ENCODE measurements around the gene FZD10. TPM values are rescaled to one million over a fixed set of nuclear protein-coding genes. Genes with fewer than 3 reads are reported as not detected.

FZD10 gene
- polyA plus RNA-seq, 3 donors = not detected

DNA sequence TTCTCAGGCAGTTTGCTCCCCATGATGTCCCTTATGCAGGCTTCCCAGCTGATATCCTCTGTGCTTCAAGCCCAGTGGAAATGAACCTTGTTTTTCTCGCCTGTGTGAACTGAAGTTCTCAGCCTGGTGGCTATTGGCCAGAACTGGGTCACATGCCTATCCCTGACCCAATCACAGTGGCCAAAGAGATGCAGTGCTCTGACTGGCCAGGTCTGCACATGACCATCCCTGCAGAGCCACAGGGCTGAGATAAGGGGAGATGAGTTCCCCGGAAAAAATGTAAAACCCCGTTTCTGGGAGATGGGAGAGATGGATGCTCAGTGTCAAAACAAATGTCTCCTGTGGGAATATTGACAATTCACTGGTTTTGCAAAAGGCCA is 34.7 kb upstream of the FZD10 start:
- Histone ChIP-seq H3K9me3 (replicated peaks in 1 of 2; ENCODE audit: control insufficient read depth in 1 of 2, insufficient read depth in 1 of 2, low read length in 2 of 2) (peaks cover 0 to 10% of the 10 kb centered on the region in 2 donors), H2AFZ (ENCODE audit: insufficient read depth, low read depth, low read length, poor library complexity, severe bottlenecking) (no peak overlapping the region), H3K36me3 (replicated peaks in 1 of 2; ENCODE audit: control insufficient read depth in 1 of 2, insufficient read depth in 2 of 2, low read length in 2 of 2) (no peaks in the 10 kb centered on the region), H3K4me3 (replicated peaks in 1 of 3; ENCODE audit: low read depth in 2 of 3, low read length in 3 of 3) (no peak overlapping the region), H3K27me3 (ENCODE audit: control insufficient read depth in 2 of 2, insufficient read depth in 2 of 2, low read length in 2 of 2) (no peaks in the 10 kb centered on the region), H3K4me2 (replicated peaks; ENCODE audit: extremely low read depth, low read length, poor library complexity, severe bottlenecking) (no peak overlapping the region), H4K20me1 (ENCODE audit: insufficient read depth, low read length) (no peaks in the 10 kb centered on the region), H3K79me2 (ENCODE audit: insufficient read depth, low read length) (no peaks in the 10 kb centered on the region), H3K4me1 (ENCODE audit: control insufficient read depth in 1 of 2, insufficient read depth in 2 of 2, low read length in 2 of 2) (no peaks in the 10 kb centered on the region), H3K27ac (ENCODE audit: low read depth in 1 of 2, low read length in 2 of 2) (no peak overlapping the region), H3K9ac (ENCODE audit: insufficient read depth, low read length, poor library complexity, severe bottlenecking) (no peak overlapping the region)
- DNase-seq = no peak
- WGBS (ENCODE audit: insufficient coverage) = 69% methylated on average over 3 of the region's 3 CpGs
- intact Hi-C loops (cut with micrococcal nuclease) = no loop called here
- Mint-ChIP-seq H3K4me1 (no peaks in the 10 kb centered on the region), H3K27me3 (ENCODE audit: low read depth in 3 of 3) (peaks cover 0 to 2% (median 0%) of the 10 kb centered on the region in 3 donors), H3K27ac (no peak overlapping the region), H3K36me3 (no peaks in the 10 kb centered on the region), H3K4me3 (no peak overlapping the region), H3K9me3 (peaks cover 0 to 16% (median 6%) of the 10 kb centered on the region in 7 donors)
- TF ChIP-seq, protein P1, sequence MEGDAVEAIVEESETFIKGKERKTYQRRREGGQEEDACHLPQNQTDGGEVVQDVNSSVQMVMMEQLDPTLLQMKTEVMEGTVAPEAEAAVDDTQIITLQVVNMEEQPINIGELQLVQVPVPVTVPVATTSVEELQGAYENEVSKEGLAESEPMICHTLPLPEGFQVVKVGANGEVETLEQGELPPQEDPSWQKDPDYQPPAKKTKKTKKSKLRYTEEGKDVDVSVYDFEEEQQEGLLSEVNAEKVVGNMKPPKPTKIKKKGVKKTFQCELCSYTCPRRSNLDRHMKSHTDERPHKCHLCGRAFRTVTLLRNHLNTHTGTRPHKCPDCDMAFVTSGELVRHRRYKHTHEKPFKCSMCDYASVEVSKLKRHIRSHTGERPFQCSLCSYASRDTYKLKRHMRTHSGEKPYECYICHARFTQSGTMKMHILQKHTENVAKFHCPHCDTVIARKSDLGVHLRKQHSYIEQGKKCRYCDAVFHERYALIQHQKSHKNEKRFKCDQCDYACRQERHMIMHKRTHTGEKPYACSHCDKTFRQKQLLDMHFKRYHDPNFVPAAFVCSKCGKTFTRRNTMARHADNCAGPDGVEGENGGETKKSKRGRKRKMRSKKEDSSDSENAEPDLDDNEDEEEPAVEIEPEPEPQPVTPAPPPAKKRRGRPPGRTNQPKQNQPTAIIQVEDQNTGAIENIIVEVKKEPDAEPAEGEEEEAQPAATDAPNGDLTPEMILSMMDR (IDR thresholded peaks at IDR 0.05) = no peak

DNA sequence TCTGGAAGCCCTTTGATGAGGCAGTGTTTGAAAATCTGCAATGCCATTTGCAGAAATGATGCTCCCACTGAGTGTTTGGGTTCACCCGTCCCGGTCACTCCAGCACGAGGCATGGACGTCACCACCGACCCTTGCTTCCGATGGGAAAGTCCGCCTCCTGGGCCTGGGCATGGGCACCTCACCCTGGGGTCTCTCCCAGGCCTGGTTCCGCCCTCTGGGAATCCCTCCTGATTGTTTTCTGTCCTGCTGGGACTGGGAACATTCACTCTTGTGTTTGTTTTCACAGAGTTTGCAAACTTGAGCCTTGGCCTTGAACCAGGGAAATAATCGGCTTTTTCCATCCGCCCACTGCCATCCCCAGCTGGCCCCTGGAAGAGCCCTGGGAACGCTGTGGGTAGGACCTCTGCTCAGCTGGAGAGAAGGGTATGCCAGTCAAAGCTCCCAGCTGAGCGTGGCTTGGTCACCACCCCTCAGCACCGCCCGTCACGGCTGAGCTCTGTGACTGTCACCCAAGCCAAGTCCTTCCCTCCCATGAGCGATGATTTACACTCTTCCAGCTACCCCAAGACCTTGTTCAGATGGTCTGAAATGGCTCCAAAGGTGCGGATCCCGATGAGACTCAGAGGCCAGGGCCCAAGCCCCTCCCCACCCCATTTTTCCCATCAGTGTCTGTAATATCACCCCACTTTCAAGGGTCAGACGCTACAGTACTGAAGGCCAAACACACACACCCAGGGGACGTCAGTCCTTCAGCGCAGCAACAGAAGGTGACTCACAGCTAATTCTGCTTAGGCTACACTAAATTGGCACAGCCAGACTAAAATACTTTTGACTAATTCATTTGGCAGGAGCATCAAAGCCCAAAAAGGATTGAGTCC is 34.1 kb upstream of the FZD10 start:
- no peak for DNase-seq
- H3K4me1 ChIP-seq (ENCODE audit: control insufficient read depth in 1 of 2, insufficient read depth in 2 of 2, low read length in 2 of 2) = no peaks in the 10 kb centered on the region
- no peak overlapping the region for H3K9ac ChIP-seq (ENCODE audit: insufficient read depth, low read length, poor library complexity, severe bottlenecking)
- H3K27ac ChIP-seq (ENCODE audit: low read depth in 1 of 2, low read length in 2 of 2) = no peak overlapping the region
- WGBS (ENCODE audit: insufficient coverage) = 95% methylated on average over 19 of the region's 21 CpGs
- Mint-ChIP-seq H3K9me3 (peaks cover 0 to 13% (median 6%) of the 10 kb centered on the region in 7 donors), H3K27me3 (ENCODE audit: low read depth in 3 of 3) (peaks cover 0 to 2% (median 2%) of the 10 kb centered on the region in 3 donors), H3K4me3 (no peak overlapping the region), H3K36me3 (no peaks in the 10 kb centered on the region), H3K27ac (no peak overlapping the region), H3K4me1 (no peaks in the 10 kb centered on the region)
- H2AFZ ChIP-seq (ENCODE audit: insufficient read depth, low read depth, low read length, poor library complexity, severe bottlenecking) = no peak overlapping the region
- intact Hi-C loops (cut with micrococcal nuclease) = no loop called here
- H4K20me1 ChIP-seq (ENCODE audit: insufficient read depth, low read length) = no peaks in the 10 kb centered on the region
- TF ChIP-seq, protein P1 (IDR thresholded peaks at IDR 0.05) = no peak
- H3K36me3 ChIP-seq (replicated peaks in 1 of 2; ENCODE audit: control insufficient read depth in 1 of 2, insufficient read depth in 2 of 2, low read length in 2 of 2) = no peaks in the 10 kb centered on the region
- no peaks in the 10 kb centered on the region for H3K27me3 ChIP-seq (ENCODE audit: control insufficient read depth in 2 of 2, insufficient read depth in 2 of 2, low read length in 2 of 2)
- H3K4me2 ChIP-seq (replicated peaks; ENCODE audit: extremely low read depth, low read length, poor library complexity, severe bottlenecking) = no peak overlapping the region
- no peak overlapping the region for H3K4me3 ChIP-seq (replicated peaks in 1 of 3; ENCODE audit: low read depth in 2 of 3, low read length in 3 of 3)
- no peaks in the 10 kb centered on the region for H3K79me2 ChIP-seq (ENCODE audit: insufficient read depth, low read length)
- peaks cover 0 to 10% of the 10 kb centered on the region in 2 donors for H3K9me3 ChIP-seq (replicated peaks in 1 of 2; ENCODE audit: control insufficient read depth in 1 of 2, insufficient read depth in 1 of 2, low read length in 2 of 2)
